Stimulated activated CD8-positive, alpha-beta memory T cell treated with anti-CD3 and anti-CD28 coated beads, Interleukin-12 subunit alpha, Interleukin-12 subunit beta, amount 100 ng/mL, for 1 hour (primary cell): ENCODE results near the gene COL2A1.

ENCODE experiments used
- DNase-seq: peaks from one replicate; pipeline ENCODE4 v3.0.0-alpha.2; 2020; ENCODE audit warnings: low read depth

COL2A1 gene

GRCh38 chr12:48004053-48004941 lies at the start of gene COL2A1:
COL2A1 (minus strand) TSS chr12:48004476; CDS start chr12:48004321, 155 bp downstream.
- no peak for DNase-seq

- DNase-seq: no peak
These were observed 49.6 kb upstream of the COL2A1 start for GRCh38 chr12:48053883-48054282.

GRCh38 chr12:48053122-48053521 lies 48.8 kb upstream of the COL2A1 start:
- DNase-seq: no peak

GRCh38 chr12:48051681-48052080 lies 47.4 kb upstream of the COL2A1 start:
- no peak for DNase-seq

- DNase-seq: no peak
These were observed 45.9 kb upstream of the COL2A1 start for GRCh38 chr12:48050174-48050573.

- DNase-seq: no peak
These were observed 41.8 kb upstream of the COL2A1 start for GRCh38 chr12:48045965-48046518.

- no peak for DNase-seq
These were observed 41.0 kb upstream of the COL2A1 start for GRCh38 chr12:48045061-48045846.

- no peak for DNase-seq
These were observed 40.1 kb upstream of the COL2A1 start for GRCh38 chr12:48044396-48044795.

GRCh38 chr12:48043771-48044170 lies 39.5 kb upstream of the COL2A1 start:
- DNase-seq: no peak

- DNase-seq: no peak
These were observed 37.5 kb upstream of the COL2A1 start for GRCh38 chr12:48041591-48042423.

- no peak for DNase-seq
These were observed 36.1 kb upstream of the COL2A1 start for GRCh38 chr12:48040354-48040753.

- no peak for DNase-seq
These were observed 34.9 kb upstream of the COL2A1 start for GRCh38 chr12:48039151-48039550.

- no peak for DNase-seq
These were observed 33.8 kb upstream of the COL2A1 start for GRCh38 chr12:48038085-48038484.

- no peak for DNase-seq
These were observed 33.1 kb upstream of the COL2A1 start for GRCh38 chr12:48037267-48037915.

GRCh38 chr12:48036818-48037217 lies 32.5 kb upstream of the COL2A1 start:
- no peak for DNase-seq

GRCh38 chr12:48034835-48035805 lies 30.8 kb upstream of the COL2A1 start:
- DNase-seq: no peak

- DNase-seq: no peak
These were observed 29.2 kb upstream of the COL2A1 start for GRCh38 chr12:48033451-48033850.

GRCh38 chr12:48032597-48032996 lies 28.3 kb upstream of the COL2A1 start:
- no peak for DNase-seq

GRCh38 chr12:48031135-48031960 lies 27.1 kb upstream of the COL2A1 start:
- no peak for DNase-seq
